ENCODE results near the gene MAN1C1. TPM values are rescaled to one million over a fixed set of nuclear protein-coding genes. Genes with fewer than 3 reads are reported as not detected.

The MAN1C1 gene
- total RNA-seq, 6 experiments from 2014 or later = 10.7 to 38.8 (median 21.0) TPM

DNA sequence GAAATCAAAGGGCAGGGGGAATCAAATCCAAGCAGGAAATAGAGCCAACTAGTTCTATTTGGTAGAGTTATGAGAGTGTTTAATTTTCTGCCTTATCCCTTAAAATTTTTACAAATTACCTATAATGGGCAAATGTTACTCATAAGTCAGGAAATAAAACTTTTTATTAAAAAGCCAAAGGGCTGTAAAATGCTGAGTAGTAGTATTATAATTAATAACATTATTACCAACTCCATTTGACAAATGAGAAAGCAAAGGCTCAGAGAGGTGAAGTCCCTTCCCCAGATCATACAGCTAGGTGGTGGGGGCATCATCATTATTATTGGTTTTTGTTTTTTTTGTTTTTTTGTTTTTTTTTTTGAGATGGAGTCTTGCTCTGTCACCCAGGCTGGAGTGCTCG is 186.8 kb downstream of the MAN1C1 start:
- H3K36me3 ChIP-seq = no peaks in the 10 kb centered on the region
- H3K27me3 ChIP-seq = no peaks in the 10 kb centered on the region
- intact Hi-C loops (cut with DNase I) = no loop called here
- no peak for TF ChIP-seq POLR2A (IDR thresholded peaks at IDR 0.05)
- TF ChIP-seq, protein P1, sequence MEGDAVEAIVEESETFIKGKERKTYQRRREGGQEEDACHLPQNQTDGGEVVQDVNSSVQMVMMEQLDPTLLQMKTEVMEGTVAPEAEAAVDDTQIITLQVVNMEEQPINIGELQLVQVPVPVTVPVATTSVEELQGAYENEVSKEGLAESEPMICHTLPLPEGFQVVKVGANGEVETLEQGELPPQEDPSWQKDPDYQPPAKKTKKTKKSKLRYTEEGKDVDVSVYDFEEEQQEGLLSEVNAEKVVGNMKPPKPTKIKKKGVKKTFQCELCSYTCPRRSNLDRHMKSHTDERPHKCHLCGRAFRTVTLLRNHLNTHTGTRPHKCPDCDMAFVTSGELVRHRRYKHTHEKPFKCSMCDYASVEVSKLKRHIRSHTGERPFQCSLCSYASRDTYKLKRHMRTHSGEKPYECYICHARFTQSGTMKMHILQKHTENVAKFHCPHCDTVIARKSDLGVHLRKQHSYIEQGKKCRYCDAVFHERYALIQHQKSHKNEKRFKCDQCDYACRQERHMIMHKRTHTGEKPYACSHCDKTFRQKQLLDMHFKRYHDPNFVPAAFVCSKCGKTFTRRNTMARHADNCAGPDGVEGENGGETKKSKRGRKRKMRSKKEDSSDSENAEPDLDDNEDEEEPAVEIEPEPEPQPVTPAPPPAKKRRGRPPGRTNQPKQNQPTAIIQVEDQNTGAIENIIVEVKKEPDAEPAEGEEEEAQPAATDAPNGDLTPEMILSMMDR (IDR thresholded peaks at IDR 0.05) = no peak
- no peaks in the 10 kb centered on the region for H3K9me3 ChIP-seq
- H3K4me1 ChIP-seq = peaks cover 0 to 4% (median 0%) of the 10 kb centered on the region in 4 donors
- DNase-seq (no peak), ATAC-seq (no peak)
- WGBS (ENCODE audit: insufficient coverage, low coverage, low lambda C conversion rate, missing lambda C conversion rate) = 60% methylated on average over 1 of the region's 1 CpG
- H3K4me3 ChIP-seq = no peak overlapping the region
- H3K27ac ChIP-seq = no peak overlapping the region

DNA sequence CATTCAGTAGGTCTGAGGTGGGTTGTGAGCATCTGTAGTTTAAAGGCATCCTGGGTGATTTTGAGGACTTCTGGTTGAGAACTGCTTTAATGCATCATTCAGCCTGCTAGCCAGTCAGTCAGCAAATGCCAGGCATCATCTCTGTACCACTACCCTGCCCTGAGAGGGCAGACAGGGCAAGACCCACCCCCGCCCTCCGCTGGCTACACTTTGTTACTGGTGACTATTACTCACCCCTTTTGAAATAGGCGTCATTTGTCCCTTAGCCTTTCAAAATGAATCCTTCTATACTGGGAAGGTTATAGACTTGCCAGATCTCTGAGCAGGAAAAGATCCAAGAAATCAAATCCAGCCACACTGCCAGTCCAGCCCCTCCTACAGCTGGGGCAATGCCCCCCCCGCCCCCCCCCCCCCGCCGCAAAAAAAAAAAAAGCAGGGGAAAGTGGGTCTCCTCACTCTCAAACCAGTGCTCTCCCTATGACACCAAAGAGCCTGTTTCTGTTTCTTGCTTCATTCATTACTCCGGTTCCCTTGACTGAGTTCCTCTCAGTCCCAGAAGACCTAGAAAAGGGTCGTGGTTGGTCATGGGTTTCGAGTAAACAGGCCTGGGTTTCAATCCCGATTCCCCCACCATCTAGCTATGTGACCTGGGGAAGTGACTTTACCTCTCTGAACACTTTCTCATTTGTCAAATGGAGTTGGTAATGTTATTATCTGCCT is 187.8 kb downstream of the MAN1C1 start:
- ATAC-seq (no peak), DNase-seq (no peak)
- Histone ChIP-seq H3K4me1 (peaks cover 0 to 4% (median 0%) of the 10 kb centered on the region in 4 donors), H3K27me3 (no peaks in the 10 kb centered on the region), H3K27ac (no peak overlapping the region), H3K9me3 (no peaks in the 10 kb centered on the region), H3K36me3 (no peaks in the 10 kb centered on the region), H3K4me3 (no peak overlapping the region)
- no peak for TF ChIP-seq POLR2A (IDR thresholded peaks at IDR 0.05)
- TF ChIP-seq, protein P1 (IDR thresholded peaks at IDR 0.05) = no peak
- intact Hi-C loops (cut with DNase I) = no loop called here
- 75% methylated on average over 6 of the region's 10 CpGs for WGBS (ENCODE audit: insufficient coverage, low coverage, low lambda C conversion rate, missing lambda C conversion rate)

DNA sequence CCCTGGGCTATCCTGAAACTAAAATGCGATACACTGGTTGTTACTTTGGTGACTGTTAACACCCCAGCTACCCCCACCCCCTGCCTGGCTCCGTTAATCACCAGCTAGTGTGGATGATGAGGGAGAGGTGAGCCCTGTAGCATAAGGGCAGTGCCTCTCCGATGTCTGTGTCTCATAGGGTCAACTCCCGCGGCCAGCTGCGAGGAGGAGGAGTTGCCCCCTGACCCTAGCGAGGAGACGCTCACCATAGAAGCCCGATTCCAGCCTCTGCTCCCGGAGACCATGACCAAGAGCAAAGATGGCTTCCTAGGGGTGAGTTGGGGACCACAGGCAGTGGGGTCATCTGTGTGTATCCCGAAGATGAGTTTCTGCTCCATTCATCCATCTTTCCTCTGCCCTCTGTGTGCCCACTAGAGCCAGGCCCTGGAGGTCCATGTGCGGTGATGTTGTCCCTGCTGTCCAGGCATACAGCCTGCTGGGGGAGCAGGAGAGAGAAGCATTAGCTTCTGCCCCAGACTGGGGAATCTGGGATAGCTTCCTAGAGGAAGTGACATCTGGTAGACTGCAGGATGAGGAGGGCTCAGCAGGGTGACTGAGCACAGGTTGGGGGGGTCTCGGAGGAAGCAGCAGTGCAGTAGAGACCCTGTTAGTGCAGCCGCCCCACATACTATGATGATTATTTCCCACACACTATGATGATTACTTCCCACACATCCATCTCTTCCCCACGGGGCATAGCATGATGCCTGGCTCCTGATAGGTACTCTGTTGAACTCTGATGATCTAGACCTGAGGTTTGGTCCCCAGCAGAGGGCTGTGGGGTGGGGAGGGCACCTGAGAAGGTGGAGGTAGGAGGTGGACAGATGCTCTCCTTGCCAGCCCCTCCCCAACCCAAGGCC is 188.6 kb downstream of the MAN1C1 start:
- no peak overlapping the region for H3K4me3 ChIP-seq
- H3K4me1 ChIP-seq = peaks cover 0 to 4% (median 0%) of the 10 kb centered on the region in 4 donors
- no peak overlapping the region for H3K27ac ChIP-seq
- no peak for DNase-seq
- intact Hi-C loops (cut with DNase I) = no loop called here
- ATAC-seq = peak in 1 of 4 donors; percentile 3
- H3K27me3 ChIP-seq = no peaks in the 10 kb centered on the region
- 71% methylated on average over 11 of the region's 15 CpGs for WGBS (ENCODE audit: insufficient coverage, low coverage, low lambda C conversion rate, missing lambda C conversion rate)
- H3K36me3 ChIP-seq = no peaks in the 10 kb centered on the region
- TF ChIP-seq POLR2A (IDR thresholded peaks at IDR 0.05) = no peak
- TF ChIP-seq, protein P1 (IDR thresholded peaks at IDR 0.05) = no peak
- no peaks in the 10 kb centered on the region for H3K9me3 ChIP-seq

DNA sequence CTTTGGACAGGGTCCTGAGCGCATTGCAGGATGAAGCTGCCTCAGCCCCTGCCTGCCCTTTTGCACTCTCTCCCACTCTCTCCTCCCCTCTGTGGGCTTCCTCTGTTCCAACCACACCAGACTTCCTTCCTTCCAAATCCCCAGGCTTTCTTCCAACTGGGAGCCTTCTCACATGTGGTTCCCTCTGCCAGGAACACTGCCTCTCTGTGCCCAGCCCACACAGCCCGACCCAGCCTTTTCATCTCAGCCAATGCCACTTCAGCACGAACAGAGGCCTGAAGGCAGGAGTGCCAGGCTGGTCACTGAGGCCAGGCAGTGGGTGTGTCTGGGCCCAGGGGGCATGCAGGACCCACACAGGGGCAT is 189.3 kb downstream of the MAN1C1 start:
- Histone ChIP-seq H3K9me3 (no peaks in the 10 kb centered on the region), H3K27me3 (no peaks in the 10 kb centered on the region), H3K27ac (no peak overlapping the region), H3K4me1 (peaks cover 0 to 1% (median 0%) of the 10 kb centered on the region in 4 donors), H3K4me3 (no peak overlapping the region), H3K36me3 (no peaks in the 10 kb centered on the region)
- no peak for TF ChIP-seq POLR2A (IDR thresholded peaks at IDR 0.05)
- TF ChIP-seq, protein P1 (IDR thresholded peaks at IDR 0.05) = no peak
- ATAC-seq = peak; percentile 30 to 44 (median 36)
- intact Hi-C loops (cut with DNase I) = no loop called here
- 57% methylated on average over 1 of the region's 3 CpGs for WGBS (ENCODE audit: insufficient coverage, low coverage, low lambda C conversion rate, missing lambda C conversion rate)
- peak in 1 of 3 donors; percentile 44 for DNase-seq
